H1 (cell line): ENCODE measurements around the gene KLF16. TPM values are rescaled to one million over a fixed set of nuclear protein-coding genes. Genes with fewer than 3 reads are reported as not detected.
A peak's percentile ranks its signal among the peaks of the same experiment; 100 is the strongest.

Source experiments
- ATF2 ChIP-seq: IDR thresholded peaks from 2 replicates; pipeline ENCODE4 v1.6.1; 2012; ENCODE audit warnings: low read length, inconsistent platforms
- ATF3 ChIP-seq: IDR thresholded peaks from 2 replicates; pipeline ENCODE4 v1.6.1; 2011; ENCODE audit warnings: low read depth, mild to moderate bottlenecking, low read length; ENCODE audit not compliant: insufficient read depth
- BRCA1 ChIP-seq: IDR thresholded peaks from 2 replicates; pipeline ENCODE4 v1.6.1; 2012; ENCODE audit warnings: low read depth, low read length, improper control_type of control experiment
- CBX8 ChIP-seq: fragments of 300-800, 300-1000 bp; sonication (generic); IDR thresholded peaks from 2 replicates; pipeline ENCODE4 v1.7.1; 2016; ENCODE audit warnings: low read depth, low read length, borderline replicate concordance
- CEBPB ChIP-seq: IDR thresholded peaks from 2 replicates; pipeline ENCODE4 v1.6.1; 2012; ENCODE audit warnings: low read depth, low read length
- CTCF ChIP-seq, 3 experiments: IDR thresholded peaks; 1 replicate in 2 of 3; 2 replicates in 1 of 3; pipeline versions ENCODE4 v1.5.1 to v1.6.1; 2011; ENCODE audit warnings: low read length in 3 of 3, mild to moderate bottlenecking in 3 of 3, inconsistent platforms in 2 of 3, low read depth in 1 of 3, moderate library complexity in 1 of 3; ENCODE audit not compliant: insufficient read depth in 1 of 3; ENCODE audit errors: control extremely low read depth in 1 of 3
- EGR1 ChIP-seq: IDR thresholded peaks from 2 replicates; pipeline ENCODE4 v1.6.1; 2011; ENCODE audit warnings: low read depth, low read length, borderline replicate concordance
- GTF2F1 ChIP-seq: IDR thresholded peaks from 2 replicates; pipeline ENCODE4 v1.6.1; 2012; ENCODE audit warnings: low read depth, low read length, improper control_type of control experiment, borderline replicate concordance
- HDAC6 ChIP-seq: IDR thresholded peaks from one replicate; pipeline ENCODE4 v1.7.1; 2012; ENCODE audit warnings: low read depth, mild to moderate bottlenecking, inconsistent platforms, low read length, moderate library complexity
- JUND ChIP-seq: IDR thresholded peaks from 2 replicates; pipeline ENCODE4 v1.6.1; 2011; ENCODE audit warnings: mild to moderate bottlenecking, improper control_type of control experiment, low read length
- KDM4A ChIP-seq: IDR thresholded peaks from one replicate; pipeline ENCODE4 v1.7.1; 2012; ENCODE audit warnings: low read depth, mild to moderate bottlenecking, moderate library complexity, low read length, inconsistent platforms; ENCODE audit not compliant: severe bottlenecking
- KDM5A ChIP-seq: fragments of 200-600 bp; IDR thresholded peaks from 2 replicates; pipeline ENCODE4 v1.7.1; 2012; ENCODE audit warnings: mild to moderate bottlenecking, low read length, inconsistent platforms, mixed read lengths
- MAX ChIP-seq: IDR thresholded peaks from 2 replicates; pipeline ENCODE4 v1.6.1; 2012; ENCODE audit warnings: inconsistent platforms
- RXRA ChIP-seq: IDR thresholded peaks from 2 replicates; pipeline ENCODE4 v1.6.1; 2011; ENCODE audit warnings: low read depth, mild to moderate bottlenecking, low read length, moderate library complexity; ENCODE audit not compliant: insufficient read depth
- SAP30 ChIP-seq: fragments of 300-600 bp; sonication (generic); IDR thresholded peaks from 2 replicates; pipeline ENCODE4 v1.7.1; 2012; ENCODE audit warnings: low read length, moderate library complexity, mild to moderate bottlenecking, inconsistent platforms; ENCODE audit not compliant: insufficient read depth, insufficient replicate concordance
- SIX5 ChIP-seq: IDR thresholded peaks from 2 replicates; pipeline ENCODE4 v1.6.1; 2011; ENCODE audit warnings: mild to moderate bottlenecking, low read depth, low read length
- SP4 ChIP-seq: IDR thresholded peaks from 2 replicates; pipeline ENCODE4 v1.6.1; 2012; ENCODE audit warnings: low read length, inconsistent platforms
- SUZ12 ChIP-seq: fragments of 200-600 bp; sonication (generic); IDR thresholded peaks from 2 replicates; pipeline ENCODE4 v1.6.1; 2012; ENCODE audit warnings: mild to moderate bottlenecking, inconsistent platforms, low read length, moderate library complexity, mixed read lengths
- TAF7 ChIP-seq: optimal IDR thresholded peaks from 2 replicates; pipeline ENCODE3; 2011; ENCODE audit warnings: low read depth, mild to moderate bottlenecking, inconsistent platforms, low read length, moderate library complexity, borderline replicate concordance
- polyA plus RNA-seq, 7 experiments: library from polyadenylated mRNA; depleted of rRNA in 3 of 7; stranded (reverse) in 5 of 7; unstranded in 2 of 7; fragments of >200 nt in 5 of 7; fragments of 200-250 nt in 2 of 7; gene quantifications; 1 replicate in 5 of 7; 2 replicates in 1 of 7; 4 replicates in 1 of 7; pipeline versions ENCODE4 v1.2.1 to v1.2.3, GENCODE V29; 2011 to 2013; ENCODE audit warnings: missing spikeins in 2 of 7, mixed read lengths in 2 of 7
- total RNA-seq: library from RNA; stranded (reverse); fragmentation: NEBNext Ultra II Directional; extraction: Animal tissue kit (Norgen Biotek cat#: 25700); gene quantifications from 2 replicates; pipeline ENCODE4 v1.2.1, GENCODE V29; 2021

Gene KLF16
- total and polyA plus RNA-seq, 2 of the 8 experiments (the other 6 are each of a cell fraction or from before 2014, with no cell fraction given) = 14.3 to 45.9 TPM

GRCh38 chr19:1848399-1849131, 14.8 kb downstream of the KLF16 start, which contains the start of gene REXO1 (continued):
- TF ChIP-seq ATF3 (0 out of 2 replicates have a peak, but pooled peaks have one; percentile 1), HDAC6 (no peak), KDM4A (peak; percentile 37), RXRA (no peak), TAF7 (peak; percentile 96), SIX5 (no peak), SP4 (peak; percentile 98), SAP30 (no peak), BRCA1 (no peak), CTCF (IDR thresholded peaks at IDR 0.05; ENCODE audit: control extremely low read depth in 1 of 3, insufficient read depth in 1 of 3, low read depth in 1 of 3, low read length in 3 of 3) (peak; percentile 80 to 89 (median 84)), ATF2 (no peak), MAX (no peak), CEBPB (no peak), CBX8 (no peak), JUND (no peak; the same call in 1 of the 2 replicates), KDM5A (peak; percentile 70), GTF2F1 (no peak), SUZ12 (no peak), EGR1 (peak; percentile 1; the same call in 1 of the 2 replicates)
